Pulmonary artery endothelial cell (primary cell): ENCODE results near the gene CDH19. TPM values are rescaled to one million over a fixed set of nuclear protein-coding genes. Genes with fewer than 3 reads are reported as not detected.

ENCODE experiments used
- DNase-seq: peaks from one replicate; pipeline ENCODE4 v3.0.0-alpha.2; 2011; ENCODE audit warnings: low read depth, low spot score
- total RNA-seq: library from RNA; depleted of rRNA; stranded (reverse); fragments of >200 nt; gene quantifications from 2 replicates; pipeline ENCODE4 v1.2.3, GENCODE V29; 2014

The CDH19 gene, protein sequence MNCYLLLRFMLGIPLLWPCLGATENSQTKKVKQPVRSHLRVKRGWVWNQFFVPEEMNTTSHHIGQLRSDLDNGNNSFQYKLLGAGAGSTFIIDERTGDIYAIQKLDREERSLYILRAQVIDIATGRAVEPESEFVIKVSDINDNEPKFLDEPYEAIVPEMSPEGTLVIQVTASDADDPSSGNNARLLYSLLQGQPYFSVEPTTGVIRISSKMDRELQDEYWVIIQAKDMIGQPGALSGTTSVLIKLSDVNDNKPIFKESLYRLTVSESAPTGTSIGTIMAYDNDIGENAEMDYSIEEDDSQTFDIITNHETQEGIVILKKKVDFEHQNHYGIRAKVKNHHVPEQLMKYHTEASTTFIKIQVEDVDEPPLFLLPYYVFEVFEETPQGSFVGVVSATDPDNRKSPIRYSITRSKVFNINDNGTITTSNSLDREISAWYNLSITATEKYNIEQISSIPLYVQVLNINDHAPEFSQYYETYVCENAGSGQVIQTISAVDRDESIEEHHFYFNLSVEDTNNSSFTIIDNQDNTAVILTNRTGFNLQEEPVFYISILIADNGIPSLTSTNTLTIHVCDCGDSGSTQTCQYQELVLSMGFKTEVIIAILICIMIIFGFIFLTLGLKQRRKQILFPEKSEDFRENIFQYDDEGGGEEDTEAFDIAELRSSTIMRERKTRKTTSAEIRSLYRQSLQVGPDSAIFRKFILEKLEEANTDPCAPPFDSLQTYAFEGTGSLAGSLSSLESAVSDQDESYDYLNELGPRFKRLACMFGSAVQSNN
- not detected in 2 replicates for total RNA-seq

DNA sequence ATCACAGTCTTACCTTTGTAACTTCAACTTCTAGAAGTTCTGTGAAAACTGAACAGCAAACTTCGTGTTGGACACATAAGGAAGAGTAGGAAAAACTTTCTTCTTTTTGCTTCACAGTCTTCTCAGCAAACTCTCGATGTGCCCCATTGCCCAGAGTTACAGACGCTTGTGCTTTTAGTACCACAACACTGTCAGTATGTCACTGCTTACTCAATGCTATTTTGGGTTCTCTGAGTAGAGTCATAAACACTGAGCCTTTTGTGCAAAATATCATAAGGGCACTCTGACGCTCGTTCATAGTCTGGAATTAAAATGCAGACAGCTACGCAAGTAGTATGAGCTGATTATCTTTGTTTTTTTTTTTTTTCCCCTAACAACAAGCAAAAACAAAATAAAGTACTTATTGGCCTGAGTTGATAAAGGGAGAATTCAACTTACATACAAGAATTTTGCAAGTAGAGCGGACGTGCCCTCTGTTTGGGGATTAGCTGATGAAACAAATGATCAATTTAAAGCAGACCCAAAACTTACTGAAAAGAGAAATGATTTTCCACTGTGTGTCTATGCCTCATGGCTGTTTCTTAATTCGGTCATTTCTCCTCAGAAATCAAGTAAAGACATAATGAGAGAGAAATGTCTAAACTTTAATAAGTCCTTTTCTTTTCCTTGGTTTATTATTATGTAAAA, at the start of gene CDH19:
TSS of gene CDH19 (minus strand) at position 150 of the 687 bp plus-strand sequence. CDS start 31,886 bp downstream, outside the sequence.
- no peak for DNase-seq

DNA sequence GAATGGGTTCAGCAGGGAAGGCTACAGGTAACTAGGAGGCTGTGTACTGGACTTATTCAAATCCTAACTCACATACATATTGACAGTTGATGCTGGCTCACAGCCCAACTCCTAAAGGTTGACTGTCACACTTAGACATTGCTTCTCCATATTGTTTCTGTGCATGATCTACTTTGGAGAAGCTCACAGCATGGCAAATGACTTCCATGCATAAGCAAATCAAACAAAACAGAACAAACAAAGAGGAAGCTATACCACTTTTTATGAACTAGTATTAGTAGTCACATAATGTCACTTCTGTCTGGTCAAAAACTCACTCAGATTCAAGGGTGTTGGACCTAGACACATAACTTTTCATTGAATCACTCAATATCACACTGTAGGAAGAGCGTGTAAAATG, 43.8 kb upstream of the CDH19 start:
- DNase-seq = no peak

DNA sequence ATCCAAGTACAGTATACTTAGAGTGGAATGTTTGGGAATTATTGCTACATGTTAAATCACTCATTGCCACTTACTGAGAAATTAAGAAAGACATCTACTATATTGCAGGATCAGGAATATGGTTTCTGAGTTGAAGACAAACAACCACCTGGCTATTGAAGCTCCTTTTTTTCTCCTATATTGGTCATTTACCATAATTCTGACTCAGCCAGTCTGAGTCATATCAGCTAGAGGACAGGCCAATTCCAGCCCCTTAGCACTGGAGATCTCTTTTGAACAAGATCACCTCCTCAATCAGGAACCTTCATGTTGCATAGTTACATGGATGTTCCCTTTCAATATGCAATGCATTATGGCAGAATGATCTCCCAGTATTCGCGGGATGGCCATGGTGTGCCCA, 42.7 kb upstream of the CDH19 start:
- no peak for DNase-seq

DNA sequence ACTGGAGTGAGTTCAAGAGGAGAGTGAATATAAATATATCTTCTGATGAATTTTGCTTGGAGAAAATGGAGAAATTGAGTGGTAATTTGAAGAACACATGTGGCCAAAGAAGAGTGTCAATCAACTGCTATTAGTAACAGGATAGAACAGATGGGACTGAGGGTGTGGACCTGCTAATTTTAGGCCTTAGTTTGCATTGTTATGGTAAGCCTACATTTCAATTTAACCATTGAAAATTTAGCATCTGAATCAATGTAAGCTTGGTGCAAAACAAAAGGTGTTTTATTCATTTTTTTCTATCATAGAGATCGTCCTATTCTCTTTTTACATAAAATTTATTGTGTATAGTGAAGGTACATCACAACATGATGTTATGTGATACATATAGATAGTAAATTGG, 42.1 kb upstream of the CDH19 start:
- DNase-seq = no peak

DNA sequence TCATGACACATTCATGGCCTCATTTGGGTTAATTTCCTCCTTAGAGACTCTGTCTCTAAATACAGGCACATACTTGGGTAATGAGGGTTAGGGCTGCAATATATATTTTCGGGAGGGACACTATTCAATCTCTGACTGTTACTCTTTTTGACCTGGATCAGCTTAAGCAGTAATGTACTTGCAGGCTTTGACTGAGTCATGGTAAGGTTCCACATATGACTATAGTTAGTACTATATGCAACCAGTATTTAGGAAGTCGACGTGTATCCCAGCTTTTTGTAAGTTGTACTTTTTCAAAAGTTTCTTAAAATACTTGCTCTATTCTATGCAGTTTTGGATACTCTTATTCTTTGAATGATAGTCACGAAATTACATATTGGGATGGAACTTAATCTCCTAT, 37.2 kb upstream of the CDH19 start:
- no peak for DNase-seq

DNA sequence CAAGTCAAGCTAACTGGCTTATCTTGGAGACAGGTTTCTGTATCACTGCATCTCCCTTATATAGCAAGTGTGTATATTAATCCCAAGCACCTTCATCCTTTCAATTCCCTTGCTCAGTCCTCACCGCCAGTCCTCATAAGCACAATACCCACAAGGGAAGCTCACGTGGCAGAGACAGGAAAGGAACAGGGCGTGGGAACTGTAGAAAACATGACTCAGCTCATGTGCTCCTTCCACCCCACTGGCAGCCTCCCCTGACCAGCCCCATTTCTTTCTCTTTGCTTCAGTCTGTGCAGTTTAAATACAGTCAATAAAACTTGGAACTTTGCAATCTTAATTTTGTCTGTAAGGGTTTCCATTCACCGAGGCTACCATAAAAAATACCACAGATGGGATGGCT, 36.5 kb upstream of the CDH19 start:
- DNase-seq = no peak

DNA sequence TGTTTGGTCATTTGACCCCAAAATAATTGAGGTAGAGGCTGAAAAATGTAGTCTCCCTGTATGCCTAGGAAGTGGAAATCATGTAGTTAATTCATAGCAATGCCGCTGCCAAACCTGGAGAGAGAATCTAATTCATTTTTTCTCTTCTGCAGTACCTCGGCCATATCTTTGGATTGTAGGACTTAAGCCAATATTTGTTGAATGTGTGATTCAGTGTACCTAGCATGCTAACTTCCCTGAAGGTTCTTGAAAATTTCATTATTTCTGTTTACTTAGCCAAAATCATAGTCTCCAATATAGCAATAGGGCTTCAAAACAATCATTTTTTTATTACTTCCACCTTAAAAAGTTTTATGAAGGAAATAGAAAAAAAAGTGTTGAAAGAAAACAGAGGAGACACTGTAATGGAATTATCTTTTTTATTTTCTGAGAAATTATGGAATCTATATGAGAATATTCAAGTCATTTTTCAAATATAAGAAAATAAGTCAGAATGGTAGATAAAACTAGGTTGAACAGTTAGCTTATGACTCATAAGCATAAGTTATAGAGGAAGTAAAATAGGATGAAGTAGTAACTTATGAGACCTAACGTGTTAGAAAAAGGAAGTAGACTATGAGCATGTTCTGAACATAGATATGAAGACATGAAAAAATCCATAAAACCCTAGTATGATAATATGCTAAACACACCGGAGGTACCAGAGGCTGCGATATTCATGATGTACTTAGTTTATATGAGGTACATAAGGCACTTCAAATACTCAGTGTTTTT, 35.2 kb upstream of the CDH19 start:
- no peak for DNase-seq

DNA sequence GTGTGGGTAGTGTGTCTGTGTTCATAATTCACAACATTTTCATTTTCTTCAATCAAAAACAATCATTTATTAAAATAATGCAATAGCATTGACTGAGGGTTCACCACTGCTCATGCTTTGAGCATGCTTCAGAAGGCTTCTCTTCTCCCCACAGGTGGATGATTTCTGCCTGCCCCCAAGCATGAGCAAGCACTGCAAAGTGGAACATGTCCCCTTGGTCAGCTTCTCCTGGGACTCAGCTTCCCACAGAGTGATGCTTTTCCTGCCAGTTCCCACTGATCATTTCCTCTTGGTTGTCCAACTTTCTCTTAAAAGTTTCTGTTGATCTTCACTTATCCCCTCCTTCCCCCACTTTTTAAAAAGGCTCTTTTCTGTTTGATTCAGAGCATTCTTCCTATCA, 31.5 kb upstream of the CDH19 start:
- DNase-seq = no peak

DNA sequence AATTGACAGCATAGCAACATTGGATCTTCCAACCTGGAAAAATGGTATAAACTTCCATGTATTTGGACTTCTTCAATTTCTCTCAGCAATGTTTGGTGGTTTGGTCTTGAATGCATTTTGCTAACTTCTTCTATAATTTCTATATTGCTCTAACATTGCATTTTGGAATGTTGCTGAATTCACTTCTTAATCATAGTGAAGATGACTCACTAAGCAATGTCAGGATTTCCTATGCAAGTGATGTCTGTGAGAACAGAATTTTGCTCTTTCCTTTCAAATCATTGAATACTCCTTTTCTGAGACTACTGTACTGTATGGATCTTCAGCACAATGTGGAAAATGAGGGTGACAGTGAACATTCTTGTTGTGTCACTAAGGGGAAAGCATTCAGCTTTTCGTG, 28.9 kb upstream of the CDH19 start:
- no peak for DNase-seq

DNA sequence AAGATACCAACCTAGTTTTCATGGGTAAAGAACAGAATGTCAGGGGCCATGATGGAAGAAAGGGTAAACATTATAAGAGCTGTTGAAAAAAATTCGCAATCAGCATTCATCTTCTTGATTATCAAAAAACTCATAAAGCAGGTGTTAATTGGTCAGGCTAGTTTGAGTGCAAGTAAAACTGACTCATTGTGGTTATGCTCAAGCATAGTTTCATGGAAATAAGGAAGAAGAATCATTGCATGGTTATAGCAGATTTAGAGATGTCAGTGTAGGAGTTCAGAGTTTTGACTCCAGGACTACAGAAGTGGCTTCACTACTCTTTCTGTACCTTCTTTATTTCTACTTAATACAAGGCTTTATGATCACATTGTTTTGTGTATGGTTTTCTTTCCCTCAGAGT, 26.9 kb upstream of the CDH19 start:
- no peak for DNase-seq

DNA sequence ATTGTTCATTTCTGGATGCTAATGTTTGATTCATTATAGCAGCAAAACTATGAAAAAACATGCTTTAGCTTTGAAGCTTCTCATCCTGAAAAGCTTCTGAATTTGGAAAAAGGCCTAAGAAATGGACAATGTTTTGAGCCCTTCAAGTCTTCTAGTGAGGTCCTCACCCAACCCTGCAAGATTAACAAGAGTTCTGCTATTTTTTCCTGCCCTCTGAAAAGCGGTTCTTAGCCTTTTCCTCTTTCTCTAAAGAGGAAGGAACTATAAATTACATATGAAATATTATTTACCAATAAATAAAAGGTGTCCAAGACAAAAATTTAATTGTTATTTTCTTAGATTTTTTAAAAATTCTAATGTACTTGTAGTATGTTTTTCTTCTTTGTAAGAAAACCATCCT, 19.9 kb upstream of the CDH19 start:
- no peak for DNase-seq

DNA sequence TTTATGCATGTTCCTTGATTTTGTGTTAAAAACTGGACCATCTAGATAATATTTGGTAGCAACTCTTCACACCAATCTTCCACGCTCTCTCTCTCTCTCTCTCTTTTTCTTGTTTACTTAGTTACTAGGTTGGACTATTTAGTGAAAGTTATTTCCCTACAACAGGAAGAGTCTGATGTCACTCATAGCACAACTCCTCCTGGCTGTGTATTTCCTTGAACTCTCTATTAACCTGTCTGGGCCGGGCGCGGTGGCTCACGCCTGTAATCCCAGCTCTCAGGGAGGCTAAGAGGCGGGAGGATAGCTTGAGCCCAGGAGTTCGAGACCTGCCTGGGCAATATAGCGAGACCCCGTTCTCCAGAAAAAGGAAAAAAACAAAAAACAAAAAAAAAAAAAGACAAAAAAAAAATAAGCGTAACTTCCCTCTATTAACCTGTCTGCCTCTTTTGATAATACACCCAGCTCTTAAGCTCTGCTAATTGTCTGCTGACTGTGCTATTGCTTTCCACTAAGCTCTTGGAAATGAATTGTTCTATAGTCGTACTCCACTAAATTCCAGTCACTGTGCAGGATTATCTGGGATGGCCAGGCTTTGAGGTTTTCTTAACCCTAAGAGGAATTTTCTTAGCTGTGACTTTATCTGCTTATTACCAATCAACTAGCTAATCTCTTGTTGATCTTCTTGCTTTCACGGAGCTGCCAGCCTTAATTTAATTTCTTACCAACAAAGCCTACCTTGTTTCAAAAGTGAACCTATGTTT, 18.1 kb upstream of the CDH19 start:
- no peak for DNase-seq

DNA sequence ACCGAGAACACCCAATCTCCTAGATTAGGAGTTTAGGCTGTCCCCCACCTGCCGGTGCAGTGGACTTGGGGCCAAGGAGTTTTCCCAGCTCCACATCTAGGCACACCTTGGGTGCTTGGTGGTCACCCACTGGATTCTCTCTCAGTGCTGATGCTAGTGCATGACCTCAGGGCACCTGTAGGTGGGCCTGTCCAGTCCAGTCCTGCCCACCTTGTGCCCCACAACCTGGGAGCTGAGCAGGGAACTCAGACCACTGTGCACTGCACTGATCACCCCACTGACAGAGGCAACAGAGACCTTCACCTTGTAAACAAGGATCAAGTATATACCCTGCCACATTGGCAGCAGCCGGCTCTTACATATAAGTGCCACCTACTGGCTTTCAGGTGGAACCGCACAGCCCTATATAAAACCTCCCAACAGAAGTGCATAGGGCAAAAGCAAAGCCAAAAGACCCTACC, 12.7 kb upstream of the CDH19 start:
- DNase-seq = no peak

DNA sequence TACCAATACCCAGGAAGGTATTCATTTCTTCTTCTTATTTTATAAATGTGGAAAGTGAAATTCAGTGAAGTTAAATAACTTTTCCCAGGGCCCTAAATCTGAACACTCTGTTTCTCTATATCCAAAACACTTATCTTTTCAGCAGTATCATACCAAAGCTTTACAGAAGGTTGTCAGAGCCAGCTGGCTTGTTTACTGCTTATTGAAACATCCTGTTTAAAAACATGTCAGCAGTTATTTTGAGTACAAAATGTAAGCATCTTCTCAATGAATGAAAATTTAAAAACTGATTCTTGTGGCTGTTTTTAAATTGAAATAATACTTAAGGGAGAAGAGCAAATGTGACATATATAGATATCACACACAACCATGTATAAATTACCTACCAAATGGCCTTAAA, 11.3 kb upstream of the CDH19 start:
- DNase-seq = no peak

DNA sequence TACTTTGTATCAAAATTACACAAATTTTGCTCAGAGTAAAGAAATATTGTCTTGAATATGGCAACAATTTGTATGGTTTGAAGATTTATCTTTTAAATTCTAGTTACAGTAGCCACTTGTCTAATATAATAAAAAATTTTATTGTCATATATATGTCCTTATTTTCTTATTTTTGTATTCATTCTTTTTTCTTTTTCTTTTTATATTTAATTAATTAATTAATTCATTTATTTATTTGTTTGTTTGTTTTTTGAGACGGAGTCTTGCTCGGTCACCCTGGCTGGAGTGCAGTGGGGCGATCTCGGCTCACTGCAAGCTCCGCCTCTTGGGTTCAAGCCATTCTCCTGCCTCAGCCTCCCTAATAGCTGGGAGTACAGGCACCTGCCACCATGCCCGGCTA, 3.7 kb upstream of the CDH19 start:
- no peak for DNase-seq

DNA sequence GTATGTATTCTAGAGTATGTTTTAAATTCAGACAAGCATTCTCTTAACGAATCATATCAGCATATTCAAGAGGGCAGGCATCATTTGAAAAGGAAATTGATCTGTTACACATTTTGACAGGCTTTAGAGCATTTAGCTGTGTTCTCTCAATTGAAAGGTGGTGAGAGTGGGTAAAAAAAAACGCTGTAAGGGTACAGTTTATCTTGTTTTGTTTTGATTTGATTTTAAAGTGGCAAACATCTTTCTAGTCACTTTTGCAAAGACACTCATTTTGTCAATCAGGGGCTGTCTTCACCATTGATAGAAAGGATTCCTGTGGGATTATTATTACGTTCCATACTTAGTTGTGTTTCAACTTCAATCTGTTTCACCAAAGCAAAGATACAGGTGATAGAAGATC, 2.2 kb downstream of the CDH19 start:
- no peak for DNase-seq

DNA sequence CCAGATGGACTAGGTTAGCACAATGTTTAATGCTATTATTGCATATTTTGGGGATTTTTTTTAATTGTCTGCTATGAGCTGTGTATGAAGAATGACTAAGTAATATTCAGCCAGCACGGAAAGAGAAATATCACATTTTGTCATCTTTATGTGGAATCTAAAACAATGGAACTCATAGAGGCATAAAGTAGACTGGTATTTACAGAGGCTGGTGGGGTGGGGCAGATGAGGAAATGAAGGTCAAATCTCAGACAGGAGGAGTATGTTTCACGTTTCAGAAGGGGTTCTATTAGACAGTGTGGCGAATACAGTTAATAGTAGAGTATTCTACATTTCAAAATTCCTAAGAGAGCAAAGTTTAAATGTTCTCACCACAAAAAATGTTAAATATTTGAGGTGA, 4.7 kb downstream of the CDH19 start:
- DNase-seq = no peak

DNA sequence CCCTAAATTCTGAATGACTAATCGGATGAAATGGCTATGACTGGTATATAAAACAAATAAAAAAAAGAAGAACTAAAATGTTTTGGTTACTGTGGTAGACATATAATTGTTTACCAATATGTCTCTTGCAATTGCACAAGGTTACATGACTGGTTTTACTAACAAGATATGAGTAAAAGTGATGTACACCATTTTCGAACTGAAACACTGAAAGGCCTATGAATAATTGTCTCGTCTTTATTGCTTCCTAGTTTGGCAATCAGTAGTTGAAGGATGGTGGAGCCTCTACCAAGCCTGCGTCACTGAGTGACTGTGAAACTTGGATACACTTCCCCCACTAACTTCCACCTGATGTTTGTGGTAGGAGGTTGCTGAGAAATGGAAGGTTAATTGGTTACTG, 16.5 kb downstream of the CDH19 start:
- DNase-seq = no peak

DNA sequence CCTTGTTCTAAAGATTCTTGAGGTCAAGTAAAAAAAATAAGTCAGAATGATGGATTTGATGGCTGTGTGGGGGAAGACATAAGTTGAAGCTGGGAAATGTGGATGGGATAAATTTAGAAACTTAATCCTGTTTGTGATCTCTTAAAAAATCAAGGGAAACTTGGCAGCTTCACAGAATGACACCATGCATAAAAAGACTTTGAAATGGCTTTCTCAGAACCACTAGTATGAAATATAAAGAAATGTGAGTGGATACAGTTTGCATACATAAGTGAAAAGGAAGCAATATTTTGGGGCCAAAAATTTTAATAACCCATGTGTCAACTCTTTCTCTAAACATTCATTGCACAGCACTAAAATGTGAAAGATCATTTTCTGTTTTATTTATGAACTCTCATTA, 21.7 kb downstream of the CDH19 start:
- DNase-seq = no peak

DNA sequence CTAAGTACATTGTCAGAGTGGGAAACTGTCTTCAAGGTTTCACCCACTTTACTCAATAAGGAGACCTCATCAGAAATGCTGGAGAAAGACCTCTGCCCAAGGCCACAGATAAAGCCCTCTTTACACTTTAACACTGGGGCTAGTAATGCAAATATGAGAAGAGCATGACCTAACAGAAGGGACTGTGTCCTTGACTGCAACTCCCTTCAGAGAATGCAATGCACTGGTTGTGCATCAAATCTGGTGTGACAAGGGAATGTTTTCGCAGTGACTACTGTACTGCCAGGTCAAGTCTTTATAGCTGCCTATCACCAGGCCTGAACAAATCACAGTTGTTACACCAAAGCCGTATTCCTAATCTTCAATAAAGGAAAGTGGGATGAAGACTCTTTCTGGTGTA, 28.6 kb downstream of the CDH19 start:
- DNase-seq = no peak

DNA sequence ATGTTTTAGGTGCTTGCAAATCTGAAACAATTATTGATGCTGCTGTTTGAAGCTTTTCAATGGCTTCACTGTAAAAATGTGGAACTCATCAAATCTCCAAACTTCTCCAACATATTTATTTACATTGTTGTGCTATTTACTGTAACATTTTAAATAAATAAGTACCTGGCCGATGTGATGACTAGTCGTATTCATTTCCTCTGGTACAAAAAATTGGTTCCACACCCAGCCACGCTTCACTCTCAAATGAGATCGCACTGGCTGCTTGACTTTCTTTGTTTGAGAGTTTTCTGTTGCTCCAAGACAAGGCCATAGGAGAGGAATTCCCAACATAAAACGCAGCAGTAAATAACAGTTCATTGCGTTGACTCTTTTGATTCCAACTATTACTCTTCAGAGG, 32.0 kb downstream of the CDH19 start:
- DNase-seq = no peak
